GM19239 (cell line): ENCODE data around the gene WDR88.
"Not testable (repeated sequence)": the region's sequence is repeated elsewhere in the genome, so short reads cannot be mapped to it uniquely, and the experiment has no call there.

ENCODE experiments used
- DNase-seq: peaks from one replicate; pipeline ENCODE4 v3.0.0; 2011; ENCODE audit warnings: low spot score; ENCODE audit not compliant: insufficient read length
- FAIRE-seq: peaks from 2 replicates; lab custom pipeline; 2011; peaks lifted over from hg19 to GRCh38; lab: Jason Lieb, UNC

WDR88 gene

GRCh38 chr19:33163481-33163880 lies 31.6 kb downstream of the WDR88 start:
- no peak for FAIRE-seq
- no peak for DNase-seq

DNA sequence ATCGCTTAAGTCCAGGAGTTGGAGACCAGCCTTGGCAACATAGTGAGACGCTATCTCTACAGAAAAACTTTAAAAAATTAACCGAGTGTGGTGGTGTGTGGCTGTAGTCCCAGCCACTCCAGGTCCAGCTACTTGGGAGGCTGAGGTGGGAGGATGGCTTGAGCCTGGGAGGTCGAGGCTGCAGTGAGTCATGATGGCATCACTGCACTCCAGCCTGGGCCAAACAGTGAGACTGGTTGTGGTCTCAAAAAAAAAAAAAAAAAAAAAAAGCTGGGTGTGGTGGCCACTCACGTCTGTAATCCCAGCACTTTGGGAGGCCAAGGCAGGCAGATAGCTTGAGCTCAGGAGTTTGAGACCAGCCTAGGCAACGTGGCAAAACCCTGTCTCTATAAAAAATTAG lies 34.1 kb downstream of the WDR88 start:
- not testable (repeated sequence) for FAIRE-seq, DNase-seq

GRCh38 chr19:33167438-33167837 lies 35.5 kb downstream of the WDR88 start:
- no peak for DNase-seq
- no peak for FAIRE-seq

GRCh38 chr19:33168528-33168927 lies 36.6 kb downstream of the WDR88 start:
- no peak for FAIRE-seq

DNA sequence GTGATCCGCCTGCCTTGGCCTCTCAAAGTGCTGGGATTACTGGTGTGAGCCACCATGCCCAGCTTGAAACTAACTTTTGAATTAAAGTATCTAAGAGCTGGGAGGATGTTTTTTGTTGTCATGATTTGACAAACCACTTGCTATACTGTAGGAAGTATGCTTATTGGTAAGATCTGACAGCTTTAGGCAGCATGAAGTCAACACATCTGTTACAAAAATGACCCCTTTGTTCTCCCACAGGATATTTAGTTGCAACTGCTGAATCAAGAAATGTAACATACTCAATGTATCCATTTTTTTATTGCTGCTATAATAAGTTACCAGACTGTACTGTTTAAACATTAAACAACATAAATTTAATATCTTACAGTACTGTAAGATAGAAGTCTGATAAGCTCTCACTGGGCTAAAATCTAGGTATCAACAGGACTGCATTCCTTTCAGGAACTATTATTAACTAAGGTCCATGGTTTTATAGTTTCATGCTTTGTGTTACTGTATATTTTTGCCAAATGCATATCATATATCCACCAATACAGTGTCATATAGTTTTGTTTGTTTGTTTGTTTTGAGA lies 39.4 kb downstream of the WDR88 start:
- no peak for DNase-seq
- FAIRE-seq, result no peak

More at GRCh38 chr19:33168528-33168927, 36.6 kb downstream of the WDR88 start:
- DNase-seq, result no peak

DNA sequence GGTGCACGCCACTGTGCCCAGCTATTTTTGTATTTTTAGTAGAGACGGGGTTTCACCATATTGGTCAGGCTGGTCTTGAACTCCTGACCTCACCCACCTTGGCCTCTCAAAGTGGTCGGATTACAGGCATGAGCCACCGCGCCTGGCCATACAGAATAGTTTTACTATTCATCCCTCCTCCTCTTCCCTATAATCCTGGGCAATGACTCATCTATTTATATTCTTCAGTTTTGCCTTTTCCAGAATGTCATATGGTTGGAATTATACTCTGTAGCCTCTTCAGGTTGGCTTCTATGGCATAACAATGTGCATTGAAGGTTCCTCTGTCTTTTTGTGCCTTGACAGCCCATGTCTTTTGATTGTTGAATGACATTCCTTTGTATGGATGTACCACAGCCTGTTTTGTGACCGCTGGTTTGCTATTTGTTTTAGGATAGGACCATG lies 40.0 kb downstream of the WDR88 start:
- FAIRE-seq, result no peak

DNA sequence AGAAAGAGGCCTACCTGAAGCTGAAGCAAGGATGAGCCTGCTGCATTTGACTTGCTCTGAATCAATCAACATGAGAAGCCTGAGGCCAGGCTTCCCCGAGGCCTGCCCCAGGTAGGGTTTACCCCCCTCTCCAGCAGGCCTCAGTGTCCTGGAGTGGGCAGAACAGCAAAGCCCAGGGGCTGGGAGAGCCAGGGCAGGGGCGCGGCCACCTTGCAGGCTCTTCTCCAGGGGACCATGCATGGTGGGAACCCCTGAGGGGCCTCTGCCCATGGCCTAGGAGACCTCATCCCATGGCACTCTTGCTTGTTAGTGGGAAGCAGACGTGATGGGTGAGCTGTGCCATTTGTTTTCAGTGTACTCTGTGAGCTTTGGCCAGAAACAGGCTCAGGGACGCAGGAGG lies 42.3 kb downstream of the WDR88 start:
- FAIRE-seq (no peak), DNase-seq (no peak)

More for the DNA sequence above, 40.0 kb downstream of the WDR88 start:
- no peak for DNase-seq

DNA sequence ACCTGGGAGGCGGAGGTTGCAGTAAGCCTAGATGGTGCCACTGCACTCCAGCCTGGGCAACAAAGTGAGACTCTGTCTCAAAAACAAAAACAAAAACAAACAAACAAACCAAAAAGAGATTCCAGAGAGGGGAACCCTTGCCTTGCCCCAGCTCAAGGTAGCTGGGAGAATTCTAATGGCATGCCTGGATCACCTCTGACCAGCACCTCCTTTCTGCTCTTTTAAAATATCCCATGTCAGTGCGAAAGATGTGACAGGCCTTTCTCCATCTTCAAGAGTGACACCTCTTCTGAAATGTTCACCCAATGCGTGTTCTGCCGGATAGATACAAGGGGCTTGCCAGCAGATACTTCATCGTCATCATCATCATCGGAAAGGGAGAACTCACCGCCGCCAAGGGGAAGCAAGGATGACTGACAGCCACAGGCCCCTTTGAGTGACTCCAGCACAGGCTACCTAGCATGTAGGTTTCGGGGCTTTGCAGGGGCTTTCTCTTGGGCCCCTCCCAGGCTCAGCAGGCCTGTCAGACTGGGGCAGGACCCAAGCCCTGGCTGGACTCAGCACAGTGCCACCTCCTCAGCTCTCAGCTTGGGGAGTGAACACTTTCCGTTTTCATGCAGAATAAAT lies 43.4 kb downstream of the WDR88 start:
- FAIRE-seq, result no peak

GRCh38 chr19:33175886-33176669 lies 44.2 kb downstream of the WDR88 start:
- FAIRE-seq (peak; percentile 21), DNase-seq (no peak)

More for the DNA sequence above, 43.4 kb downstream of the WDR88 start:
- no peak for DNase-seq

GRCh38 chr19:33176670-33177416 lies 44.9 kb downstream of the WDR88 start:
- peak; percentile 97 for FAIRE-seq
- DNase-seq, result peak; percentile 91

DNA sequence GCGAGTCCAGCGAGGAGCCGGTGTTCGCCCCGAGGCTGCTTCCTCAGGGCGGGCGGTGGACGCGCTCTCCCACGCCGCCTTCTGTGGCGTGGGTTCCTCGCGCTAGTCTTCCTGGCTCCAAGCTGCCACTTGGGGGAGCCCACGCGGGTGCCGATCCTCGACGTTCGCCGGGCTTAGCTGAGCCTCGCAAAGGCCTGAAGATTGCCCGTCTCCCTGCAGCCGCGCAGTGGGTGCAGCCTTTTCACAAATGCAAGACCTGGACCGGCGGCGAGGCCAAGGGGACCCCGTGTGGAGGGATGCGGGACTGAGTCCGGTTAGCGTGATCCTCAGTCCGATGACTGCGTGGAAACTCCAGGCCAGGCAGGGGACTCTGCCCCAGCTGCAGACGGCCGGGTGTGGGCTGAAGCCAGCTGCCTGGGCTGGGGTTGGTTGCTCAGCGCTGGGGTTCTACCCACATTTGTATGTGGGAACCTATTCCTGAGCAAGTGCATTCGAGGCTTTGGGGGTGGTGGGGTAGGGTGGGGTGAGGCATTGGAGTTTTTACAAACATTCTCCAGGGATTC lies 45.6 kb downstream of the WDR88 start:
- DNase-seq (no peak), FAIRE-seq (no peak)

- no peak for FAIRE-seq
Measured at GRCh38 chr19:33186431-33187182, 54.7 kb downstream of the WDR88 start.

DNA sequence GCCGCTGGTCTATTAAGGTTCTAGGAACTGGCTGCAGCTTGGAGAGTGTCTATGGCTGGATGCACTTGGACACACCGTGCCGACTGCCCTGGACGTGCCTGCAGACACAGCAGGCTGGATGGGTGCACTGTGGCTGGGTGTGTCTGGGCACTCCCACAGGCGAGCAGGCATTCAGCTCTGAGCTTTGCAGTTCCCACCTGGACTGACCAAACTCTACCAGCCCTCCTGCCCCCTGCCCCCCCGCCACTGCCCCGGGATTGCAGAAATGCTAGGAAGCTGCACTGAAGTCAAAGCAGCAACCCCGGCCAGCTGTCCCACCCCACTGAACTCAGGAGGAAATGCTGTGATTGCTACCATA lies 55.2 kb downstream of the WDR88 start:
- DNase-seq, result no peak
- no peak for FAIRE-seq

More at GRCh38 chr19:33186431-33187182, 54.7 kb downstream of the WDR88 start:
- DNase-seq, result no peak

DNA sequence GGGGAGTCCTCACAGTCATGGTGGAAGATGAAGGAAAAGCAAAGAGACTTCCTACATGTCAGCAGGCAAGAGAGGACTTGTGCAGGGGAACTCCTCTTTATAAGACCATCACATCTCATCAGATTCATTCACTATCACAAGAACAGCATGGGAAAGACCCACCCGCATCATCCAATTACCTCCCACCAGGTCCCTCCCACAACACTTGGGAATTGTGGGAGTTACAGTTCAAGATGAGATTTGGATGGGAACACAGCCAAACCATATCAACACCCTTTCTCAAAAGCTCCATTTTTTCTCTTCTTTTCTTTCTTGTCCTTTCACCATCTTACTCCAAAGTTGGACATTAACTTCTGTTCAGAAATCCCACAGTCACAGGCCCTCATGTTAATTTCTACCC lies 57.5 kb downstream of the WDR88 start:
- FAIRE-seq (no peak), DNase-seq (no peak)

DNA sequence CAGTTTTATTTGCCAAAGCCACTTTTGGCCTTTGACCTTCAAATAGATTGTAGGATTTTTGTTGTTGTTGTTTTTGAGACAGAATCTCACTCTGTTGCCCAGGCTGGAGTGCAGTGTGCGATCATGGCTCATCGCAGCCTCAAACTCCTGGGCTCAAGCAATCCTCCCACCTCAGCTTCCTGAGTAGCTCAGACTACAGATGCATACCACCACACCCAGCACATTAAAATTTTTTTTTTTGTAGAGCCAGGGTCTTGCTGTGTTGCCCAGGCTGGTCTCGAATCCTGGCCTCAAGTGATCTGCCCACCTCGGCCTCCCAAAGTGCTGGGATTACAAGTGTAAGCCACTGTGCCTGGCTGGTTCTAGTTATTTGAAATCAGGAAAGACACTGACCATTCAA lies 59.2 kb downstream of the WDR88 start:
- DNase-seq, FAIRE-seq: not testable (repeated sequence)

DNA sequence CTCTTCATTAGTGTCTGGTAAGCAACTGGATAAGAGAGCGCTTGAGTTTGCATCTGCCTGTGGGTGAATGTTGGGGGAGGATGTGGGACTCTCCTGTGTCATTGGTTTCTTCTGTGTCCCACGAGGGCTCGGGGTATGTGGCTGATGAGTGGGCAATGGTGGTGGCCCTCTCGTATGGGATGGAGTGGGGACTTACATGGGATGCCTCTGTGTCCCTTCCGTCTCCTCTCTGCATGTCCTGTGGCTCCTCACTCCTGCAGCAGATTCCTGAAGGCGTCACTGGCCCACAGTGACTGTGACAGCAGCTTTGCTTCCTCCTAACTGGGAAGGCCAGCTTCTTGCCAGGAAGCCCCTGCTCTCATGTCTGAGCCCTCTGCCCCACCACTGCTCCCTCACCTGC lies 59.6 kb downstream of the WDR88 start:
- FAIRE-seq, result no peak

GRCh38 chr19:33192010-33192409 lies 60.1 kb downstream of the WDR88 start:
- no peak for FAIRE-seq

More for the DNA sequence above, 59.6 kb downstream of the WDR88 start:
- DNase-seq, result no peak

DNA sequence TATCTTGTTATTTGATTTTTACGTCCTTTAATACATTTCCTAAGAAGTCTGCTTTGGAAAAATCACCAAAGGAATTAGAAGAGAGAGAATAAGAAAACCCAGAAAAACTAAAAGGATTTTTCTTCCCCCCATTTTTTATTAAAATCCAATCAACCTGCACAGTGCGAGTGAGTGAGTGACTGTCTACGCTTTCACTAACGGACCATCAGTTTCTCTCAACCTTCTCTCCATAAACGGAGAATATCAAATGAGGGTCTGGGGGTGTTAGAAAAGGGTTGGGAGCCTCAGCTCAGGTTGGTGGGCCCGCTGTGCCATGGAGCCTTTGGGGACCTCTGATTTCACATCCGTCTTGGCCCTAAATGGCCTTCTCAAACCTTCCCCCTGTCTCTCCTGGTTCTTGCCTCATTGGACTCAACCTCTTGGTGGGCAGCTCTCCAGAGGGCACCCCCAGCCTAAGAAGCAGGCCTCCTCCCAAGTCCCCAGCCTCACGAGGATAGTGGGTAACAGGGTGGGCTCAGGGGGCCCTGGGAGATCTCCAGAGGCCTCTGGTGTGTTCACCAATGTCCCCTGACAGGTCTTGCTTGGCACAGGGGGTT lies 61.5 kb downstream of the WDR88 start:
- FAIRE-seq (no peak), DNase-seq (no peak)

More at GRCh38 chr19:33192010-33192409, 60.1 kb downstream of the WDR88 start:
- no peak for DNase-seq

DNA sequence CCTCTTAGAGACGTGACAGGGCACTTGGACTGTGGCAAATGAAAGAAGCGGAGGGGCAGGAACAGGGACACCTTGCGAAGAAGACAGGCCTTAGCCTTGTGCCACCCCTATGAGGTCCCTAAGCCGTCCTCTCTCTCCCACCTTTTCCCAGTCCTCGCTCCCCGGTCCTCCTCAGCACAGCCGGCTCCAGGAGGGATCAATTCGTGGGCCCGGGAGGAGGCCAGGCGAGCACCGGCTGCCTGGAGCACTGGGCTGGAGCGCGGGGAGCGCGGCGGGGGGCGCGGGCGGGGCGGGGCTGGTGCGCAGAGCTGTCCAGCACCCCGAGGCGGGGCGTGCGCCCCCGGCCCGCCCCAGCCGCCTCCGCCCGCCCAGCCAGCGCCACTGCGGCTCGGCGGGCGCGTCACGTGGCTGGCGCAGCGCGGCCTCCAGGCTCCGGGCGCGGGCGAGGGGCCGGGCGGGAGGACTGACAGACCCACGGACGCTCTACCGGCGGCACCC lies 62.0 kb downstream of the WDR88 start, which contains the start of gene LRP3:
Gene LRP3, plus strand, starts transcription at position 466 of the 498 bp plus-strand sequence. CDS start 456 bp downstream, outside the sequence.
- FAIRE-seq, result no peak
- DNase-seq, result no peak
